ENCODE measurements around the gene TTC4.

Gene TTC4

DNA sequence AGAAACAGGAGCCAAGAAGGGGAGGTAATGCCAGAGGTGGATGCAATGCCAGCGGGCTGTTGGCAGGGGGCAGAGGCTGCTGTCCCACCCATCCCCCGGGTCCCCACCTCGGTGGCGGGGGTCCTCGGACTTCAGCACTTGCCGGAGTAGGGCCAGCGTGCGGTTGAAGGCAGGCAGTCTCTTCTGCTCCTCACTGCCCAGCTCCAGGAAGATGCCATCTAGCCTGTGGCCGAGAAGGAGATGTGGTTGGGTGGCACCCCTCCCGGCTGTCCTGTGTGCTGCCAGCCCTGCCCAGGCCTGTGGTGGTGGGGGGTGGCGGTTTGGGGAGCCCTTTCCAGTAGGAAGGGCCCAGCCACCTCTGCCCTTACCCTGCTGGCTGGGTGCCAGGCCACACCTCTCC, 71.9 kb downstream of the TTC4 start:
- no peak for DNase-seq

DNA sequence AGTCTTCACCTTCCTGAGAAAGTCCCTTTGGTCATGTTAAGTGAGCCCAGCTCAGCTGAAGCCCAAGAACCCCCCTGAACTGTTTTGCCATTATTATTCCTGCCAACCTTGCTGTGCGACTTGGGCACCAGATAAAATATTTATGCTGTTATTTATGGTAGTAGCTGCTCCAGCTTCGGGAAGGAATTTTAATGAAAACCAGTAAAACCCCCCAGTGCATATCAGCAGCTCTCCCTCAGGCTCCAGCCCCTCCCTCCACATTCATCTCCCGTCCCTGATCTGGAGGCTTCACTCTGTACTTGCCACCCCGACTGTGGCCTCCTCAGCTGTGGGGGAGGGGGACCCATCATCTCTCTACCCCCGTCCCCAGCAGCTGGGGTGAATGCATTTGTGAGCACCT, 72.8 kb downstream of the TTC4 start:
- DNase-seq: no peak

DNA sequence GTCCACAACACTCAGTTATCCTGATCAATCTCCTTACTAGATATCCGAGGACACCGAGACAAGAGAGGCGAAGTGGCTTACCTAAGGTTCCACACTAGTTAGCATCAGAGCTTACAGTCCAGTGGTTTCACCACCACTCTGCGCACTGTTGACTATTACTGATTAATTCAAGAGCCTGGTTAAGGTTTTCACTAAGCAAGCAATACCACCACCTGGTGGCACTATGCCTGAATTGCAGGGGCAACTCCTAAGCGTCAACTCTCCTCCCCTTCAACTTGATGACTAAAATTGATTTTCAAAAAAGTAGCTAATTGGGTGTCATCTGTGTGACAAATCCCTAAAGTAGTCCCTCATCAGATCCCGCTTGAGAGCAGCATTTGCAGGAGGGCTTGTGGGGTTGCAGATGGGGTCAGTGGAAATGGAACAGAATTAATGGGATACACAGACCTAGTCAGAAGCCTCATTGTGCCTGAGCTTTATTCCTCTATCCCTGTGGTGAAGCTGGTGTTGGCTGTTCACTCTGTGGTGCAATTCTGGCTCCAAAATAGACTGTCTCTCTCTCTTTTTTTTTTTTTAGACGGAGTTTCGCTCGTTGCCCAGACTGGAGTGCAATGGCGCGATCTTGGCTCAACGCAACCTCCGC, 76.3 kb downstream of the TTC4 start:
- DNase-seq: no peak

Measured in cerebellar nuclear complex (tissue), 1 donor.